Measurements from ENCODE around the gene MOB1A. TPM values are rescaled to one million over a fixed set of nuclear protein-coding genes. Genes with fewer than 3 reads are reported as not detected.

MOB1A gene
- total and polyA plus RNA-seq, 2 of the 8 experiments (the other 6 are each of a cell fraction or from before 2014, with no cell fraction given): 21.6 to 91.7 TPM

Other genes starting within 250 kb of the MOB1A start
- gene TET3, start 194.0 kb downstream of the MOB1A start, total RNA-seq (2021; fragmentation: NEBNext Ultra II Directional; extraction: Animal tissue kit (Norgen Biotek cat#: 25700)): 20.2 and 21.1 TPM in 2 replicates
- 4.5 and 5.5 TPM in 2 replicates for gene TET3, start 194.0 kb downstream of the MOB1A start, polyA plus RNA-seq (2011; rRNA removed)
- 67.3 and 68.6 TPM in 2 replicates for gene BOLA3, start 31.0 kb downstream of the MOB1A start, total RNA-seq (2021; fragmentation: NEBNext Ultra II Directional; extraction: Animal tissue kit (Norgen Biotek cat#: 25700))
- gene BOLA3, start 31.0 kb downstream of the MOB1A start, polyA plus RNA-seq (2011; rRNA removed): 41.5 and 46.1 TPM in 2 replicates
- gene MTHFD2, start 19.7 kb upstream of the MOB1A start, total RNA-seq (2021; fragmentation: NEBNext Ultra II Directional; extraction: Animal tissue kit (Norgen Biotek cat#: 25700)): 260 and 291 TPM in 2 replicates
- 99.2 and 99.5 TPM in 2 replicates for gene MTHFD2, start 19.7 kb upstream of the MOB1A start, polyA plus RNA-seq (2011; rRNA removed)
- 0.52 and 0.86 TPM in 2 replicates for gene SLC4A5, start 164.5 kb upstream of the MOB1A start, total RNA-seq (2021; fragmentation: NEBNext Ultra II Directional; extraction: Animal tissue kit (Norgen Biotek cat#: 25700))
- 0.42 TPM in 2 replicates for gene SLC4A5, start 164.5 kb upstream of the MOB1A start, polyA plus RNA-seq (2011; rRNA removed)
- gene DCTN1, start 201.4 kb upstream of the MOB1A start, total RNA-seq (2021; fragmentation: NEBNext Ultra II Directional; extraction: Animal tissue kit (Norgen Biotek cat#: 25700)): 156 and 162 TPM in 2 replicates
- 105 and 155 TPM in 2 replicates for gene DCTN1, start 201.4 kb upstream of the MOB1A start, polyA plus RNA-seq (2011; rRNA removed)
- gene C2orf81, start 242.7 kb upstream of the MOB1A start, total RNA-seq (2021; fragmentation: NEBNext Ultra II Directional; extraction: Animal tissue kit (Norgen Biotek cat#: 25700)): 3.3 and 3.8 TPM in 2 replicates
- gene C2orf81, start 242.7 kb upstream of the MOB1A start, polyA plus RNA-seq (2011; rRNA removed): 1.6 and 2.4 TPM in 2 replicates
- 41.6 and 45.0 TPM in 2 replicates for gene WDR54, start 242.9 kb upstream of the MOB1A start, total RNA-seq (2021; fragmentation: NEBNext Ultra II Directional; extraction: Animal tissue kit (Norgen Biotek cat#: 25700))
- 125 and 142 TPM in 2 replicates for gene WDR54, start 242.9 kb upstream of the MOB1A start, polyA plus RNA-seq (2011; rRNA removed)

All from H1 (cell line).